HCT116 (cell line): ENCODE results near the gene WDR72.

Source experiments
- CEBPB ChIP-seq: IDR thresholded peaks from 2 replicates; pipeline ENCODE4 v1.6.1; 2012; ENCODE audit warnings: low read depth
- EGR1 ChIP-seq: IDR thresholded peaks from 2 replicates; pipeline ENCODE4 v1.6.1; 2012; ENCODE audit warnings: low read depth
- EZH2 ChIP-seq: fragments of 200-600 bp; sonication (generic); IDR thresholded peaks from 2 replicates; pipeline ENCODE4 v1.6.1; 2017; ENCODE audit warnings: antibody characterized with exemption, mixed run types
- EZH2phosphoT487 ChIP-seq: fragments of 200-600 bp; IDR thresholded peaks from 2 replicates; pipeline ENCODE4 v1.6.1; 2018; ENCODE audit warnings: antibody characterized with exemption, borderline replicate concordance
- FOSL1 ChIP-seq: IDR thresholded peaks from 2 replicates; pipeline ENCODE4 v1.6.1; 2012; ENCODE audit warnings: low read depth
- JUND ChIP-seq: IDR thresholded peaks from 2 replicates; pipeline ENCODE4 v1.6.1; 2012
- POLR2A ChIP-seq: IDR thresholded peaks from 2 replicates; pipeline ENCODE4 v1.7.0; 2011; ENCODE audit warnings: borderline replicate concordance; ENCODE audit not compliant: insufficient read depth, insufficient read length; ENCODE audit errors: extremely low read depth
- POLR2AphosphoS5 ChIP-seq: IDR thresholded peaks from 2 replicates; pipeline ENCODE4 v1.6.1; 2011; ENCODE audit warnings: mild to moderate bottlenecking, low read depth, low read length, moderate library complexity
- TCF7L2 ChIP-seq: IDR thresholded peaks from 2 replicates; pipeline ENCODE4 v1.7.0; 2011; ENCODE audit warnings: borderline replicate concordance, inconsistent platforms; ENCODE audit not compliant: insufficient read depth, insufficient read length; ENCODE audit errors: extremely low read depth
- TF ChIP-seq, protein P1 (sequence below), 3 experiments: fragments of 200-600 bp in 1 of 3; sonication (generic) in 1 of 3; IDR thresholded peaks in 2 of 3; conservative IDR thresholded peaks in 1 of 3; 2 replicates each; pipeline ENCODE4 v1.5.1; 2012 to 2017; ENCODE audit warnings: low read depth in 2 of 3, low read length in 2 of 3, antibody characterized with exemption in 1 of 3, borderline replicate concordance in 1 of 3, control low read depth in 1 of 3, mild to moderate bottlenecking in 1 of 3, mixed read lengths in 1 of 3, mixed run types in 1 of 3, moderate library complexity in 1 of 3; ENCODE audit not compliant: insufficient read depth in 1 of 3
- TF ChIP-seq, protein P2 (sequence below): IDR thresholded peaks from 2 replicates; pipeline ENCODE4 v1.6.1; 2012
- TF ChIP-seq, protein P3 (sequence below): IDR thresholded peaks from 2 replicates; pipeline ENCODE4 v1.6.1; 2012
- TF ChIP-seq, protein P4 (sequence below): IDR thresholded peaks from 2 replicates; pipeline ENCODE4 v1.6.1; 2011; ENCODE audit warnings: mild to moderate bottlenecking, low read length, moderate library complexity; ENCODE audit not compliant: insufficient replicate concordance; ENCODE audit errors: extremely low read depth
- TF ChIP-seq, protein P5 (sequence below): IDR thresholded peaks from 2 replicates; pipeline ENCODE4 v1.6.1; 2012; ENCODE audit warnings: low read depth

DNA sequence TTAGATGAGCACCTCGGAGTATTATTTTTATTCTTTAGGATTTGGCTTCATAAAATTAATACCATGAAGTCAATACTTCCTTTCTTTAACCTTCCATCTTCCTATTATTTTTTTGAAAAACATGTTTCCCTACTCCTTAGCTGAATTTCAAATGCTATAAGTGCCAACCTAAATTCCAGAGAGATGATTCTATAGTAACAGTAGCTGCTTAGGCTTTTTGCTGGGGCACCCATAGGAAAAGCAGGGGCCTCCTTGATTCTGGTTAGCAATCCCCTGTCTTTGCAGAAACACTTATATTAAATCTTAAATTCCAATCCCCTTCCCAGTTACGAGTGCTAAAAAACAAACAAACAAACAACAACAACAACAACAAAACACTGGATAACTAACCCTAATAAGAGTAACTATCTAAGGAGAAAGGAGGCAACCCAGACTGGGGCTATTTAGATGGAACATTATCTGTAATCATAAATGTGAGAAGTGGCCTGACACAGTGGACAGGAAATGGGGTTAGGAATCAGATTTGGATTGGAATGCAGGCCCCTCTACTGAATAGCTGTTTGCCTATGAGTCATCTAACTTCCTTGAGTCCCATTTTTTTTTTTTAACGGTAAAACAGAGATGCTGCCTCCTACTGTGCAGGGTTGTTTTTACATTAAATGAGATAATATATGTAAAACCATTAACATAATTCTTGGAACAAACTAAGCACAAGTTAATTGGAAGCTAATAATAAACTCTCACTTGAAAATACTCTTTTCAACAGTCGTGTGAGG lies 148.1 kb downstream of the WDR72 start:
- TF ChIP-seq, protein P1, sequence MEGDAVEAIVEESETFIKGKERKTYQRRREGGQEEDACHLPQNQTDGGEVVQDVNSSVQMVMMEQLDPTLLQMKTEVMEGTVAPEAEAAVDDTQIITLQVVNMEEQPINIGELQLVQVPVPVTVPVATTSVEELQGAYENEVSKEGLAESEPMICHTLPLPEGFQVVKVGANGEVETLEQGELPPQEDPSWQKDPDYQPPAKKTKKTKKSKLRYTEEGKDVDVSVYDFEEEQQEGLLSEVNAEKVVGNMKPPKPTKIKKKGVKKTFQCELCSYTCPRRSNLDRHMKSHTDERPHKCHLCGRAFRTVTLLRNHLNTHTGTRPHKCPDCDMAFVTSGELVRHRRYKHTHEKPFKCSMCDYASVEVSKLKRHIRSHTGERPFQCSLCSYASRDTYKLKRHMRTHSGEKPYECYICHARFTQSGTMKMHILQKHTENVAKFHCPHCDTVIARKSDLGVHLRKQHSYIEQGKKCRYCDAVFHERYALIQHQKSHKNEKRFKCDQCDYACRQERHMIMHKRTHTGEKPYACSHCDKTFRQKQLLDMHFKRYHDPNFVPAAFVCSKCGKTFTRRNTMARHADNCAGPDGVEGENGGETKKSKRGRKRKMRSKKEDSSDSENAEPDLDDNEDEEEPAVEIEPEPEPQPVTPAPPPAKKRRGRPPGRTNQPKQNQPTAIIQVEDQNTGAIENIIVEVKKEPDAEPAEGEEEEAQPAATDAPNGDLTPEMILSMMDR (IDR thresholded peaks at IDR 0.05 in 2 of 3, conservative IDR thresholded peaks at IDR 0.05 in 1 of 3; ENCODE audit: borderline replicate concordance in 1 of 3, insufficient read depth in 1 of 3, low read depth in 2 of 3, low read length in 2 of 3) = no peak
- TF ChIP-seq, protein P2, sequence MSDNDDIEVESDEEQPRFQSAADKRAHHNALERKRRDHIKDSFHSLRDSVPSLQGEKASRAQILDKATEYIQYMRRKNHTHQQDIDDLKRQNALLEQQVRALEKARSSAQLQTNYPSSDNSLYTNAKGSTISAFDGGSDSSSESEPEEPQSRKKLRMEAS = no peak
- TF ChIP-seq POLR2A = no peak
- no peak for TF ChIP-seq POLR2AphosphoS5
- TF ChIP-seq JUND = no peak
- TF ChIP-seq, protein P3, sequence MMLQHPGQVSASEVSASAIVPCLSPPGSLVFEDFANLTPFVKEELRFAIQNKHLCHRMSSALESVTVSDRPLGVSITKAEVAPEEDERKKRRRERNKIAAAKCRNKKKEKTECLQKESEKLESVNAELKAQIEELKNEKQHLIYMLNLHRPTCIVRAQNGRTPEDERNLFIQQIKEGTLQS = no peak
- TF ChIP-seq FOSL1 = no peak
- TF ChIP-seq EZH2 = no peak
- no peak for TF ChIP-seq CEBPB
- TF ChIP-seq, protein P4, sequence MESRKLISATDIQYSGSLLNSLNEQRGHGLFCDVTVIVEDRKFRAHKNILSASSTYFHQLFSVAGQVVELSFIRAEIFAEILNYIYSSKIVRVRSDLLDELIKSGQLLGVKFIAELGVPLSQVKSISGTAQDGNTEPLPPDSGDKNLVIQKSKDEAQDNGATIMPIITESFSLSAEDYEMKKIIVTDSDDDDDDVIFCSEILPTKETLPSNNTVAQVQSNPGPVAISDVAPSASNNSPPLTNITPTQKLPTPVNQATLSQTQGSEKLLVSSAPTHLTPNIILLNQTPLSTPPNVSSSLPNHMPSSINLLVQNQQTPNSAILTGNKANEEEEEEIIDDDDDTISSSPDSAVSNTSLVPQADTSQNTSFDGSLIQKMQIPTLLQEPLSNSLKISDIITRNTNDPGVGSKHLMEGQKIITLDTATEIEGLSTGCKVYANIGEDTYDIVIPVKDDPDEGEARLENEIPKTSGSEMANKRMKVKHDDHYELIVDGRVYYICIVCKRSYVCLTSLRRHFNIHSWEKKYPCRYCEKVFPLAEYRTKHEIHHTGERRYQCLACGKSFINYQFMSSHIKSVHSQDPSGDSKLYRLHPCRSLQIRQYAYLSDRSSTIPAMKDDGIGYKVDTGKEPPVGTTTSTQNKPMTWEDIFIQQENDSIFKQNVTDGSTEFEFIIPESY = no peak
- TF ChIP-seq, protein P5, sequence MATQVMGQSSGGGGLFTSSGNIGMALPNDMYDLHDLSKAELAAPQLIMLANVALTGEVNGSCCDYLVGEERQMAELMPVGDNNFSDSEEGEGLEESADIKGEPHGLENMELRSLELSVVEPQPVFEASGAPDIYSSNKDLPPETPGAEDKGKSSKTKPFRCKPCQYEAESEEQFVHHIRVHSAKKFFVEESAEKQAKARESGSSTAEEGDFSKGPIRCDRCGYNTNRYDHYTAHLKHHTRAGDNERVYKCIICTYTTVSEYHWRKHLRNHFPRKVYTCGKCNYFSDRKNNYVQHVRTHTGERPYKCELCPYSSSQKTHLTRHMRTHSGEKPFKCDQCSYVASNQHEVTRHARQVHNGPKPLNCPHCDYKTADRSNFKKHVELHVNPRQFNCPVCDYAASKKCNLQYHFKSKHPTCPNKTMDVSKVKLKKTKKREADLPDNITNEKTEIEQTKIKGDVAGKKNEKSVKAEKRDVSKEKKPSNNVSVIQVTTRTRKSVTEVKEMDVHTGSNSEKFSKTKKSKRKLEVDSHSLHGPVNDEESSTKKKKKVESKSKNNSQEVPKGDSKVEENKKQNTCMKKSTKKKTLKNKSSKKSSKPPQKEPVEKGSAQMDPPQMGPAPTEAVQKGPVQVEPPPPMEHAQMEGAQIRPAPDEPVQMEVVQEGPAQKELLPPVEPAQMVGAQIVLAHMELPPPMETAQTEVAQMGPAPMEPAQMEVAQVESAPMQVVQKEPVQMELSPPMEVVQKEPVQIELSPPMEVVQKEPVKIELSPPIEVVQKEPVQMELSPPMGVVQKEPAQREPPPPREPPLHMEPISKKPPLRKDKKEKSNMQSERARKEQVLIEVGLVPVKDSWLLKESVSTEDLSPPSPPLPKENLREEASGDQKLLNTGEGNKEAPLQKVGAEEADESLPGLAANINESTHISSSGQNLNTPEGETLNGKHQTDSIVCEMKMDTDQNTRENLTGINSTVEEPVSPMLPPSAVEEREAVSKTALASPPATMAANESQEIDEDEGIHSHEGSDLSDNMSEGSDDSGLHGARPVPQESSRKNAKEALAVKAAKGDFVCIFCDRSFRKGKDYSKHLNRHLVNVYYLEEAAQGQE = no peak
- TF ChIP-seq TCF7L2 = no peak
- TF ChIP-seq EGR1 = no peak
- no peak for TF ChIP-seq EZH2phosphoT487
